ENCODE results near the gene CDT1. TPM values are rescaled to one million over a fixed set of nuclear protein-coding genes. Genes with fewer than 3 reads are reported as not detected.

Gene CDT1
- total and polyA plus RNA-seq, 10 of the 15 experiments (the other 5 are each of a cell fraction or from before 2014, with no cell fraction given) = 0.50 to 87.6 (median 8.8) TPM

- TF ChIP-seq, protein P1, sequence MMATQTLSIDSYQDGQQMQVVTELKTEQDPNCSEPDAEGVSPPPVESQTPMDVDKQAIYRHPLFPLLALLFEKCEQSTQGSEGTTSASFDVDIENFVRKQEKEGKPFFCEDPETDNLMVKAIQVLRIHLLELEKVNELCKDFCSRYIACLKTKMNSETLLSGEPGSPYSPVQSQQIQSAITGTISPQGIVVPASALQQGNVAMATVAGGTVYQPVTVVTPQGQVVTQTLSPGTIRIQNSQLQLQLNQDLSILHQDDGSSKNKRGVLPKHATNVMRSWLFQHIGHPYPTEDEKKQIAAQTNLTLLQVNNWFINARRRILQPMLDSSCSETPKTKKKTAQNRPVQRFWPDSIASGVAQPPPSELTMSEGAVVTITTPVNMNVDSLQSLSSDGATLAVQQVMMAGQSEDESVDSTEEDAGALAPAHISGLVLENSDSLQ (IDR thresholded peaks at IDR 0.05) = no peak
- TF ChIP-seq POLR2AphosphoS5 (IDR thresholded peaks at IDR 0.05; ENCODE audit: low read length) (no peak), CHD1 (IDR thresholded peaks at IDR 0.05; ENCODE audit: low read depth, low read length) (no peak), RUNX3 (IDR thresholded peaks at IDR 0.05; ENCODE audit: low read length) (peak; percentile 72), RAD51 (IDR thresholded peaks at IDR 0.05) (no peak), ASH2L (IDR thresholded peaks at IDR 0.05; ENCODE audit: borderline replicate concordance, low read depth) (no peak), GABPA (IDR thresholded peaks at IDR 0.05; ENCODE audit: low read depth) (no peak), SUZ12 (IDR thresholded peaks at IDR 0.05; ENCODE audit: unreplicated experiment) (no peak), SKIL (IDR thresholded peaks at IDR 0.05; ENCODE audit: low read depth, poor library complexity, severe bottlenecking) (no peak), TCF7 (IDR thresholded peaks at IDR 0.05; ENCODE audit: borderline replicate concordance) (no peak), CHD2 (IDR thresholded peaks at IDR 0.05; ENCODE audit: borderline replicate concordance, low read depth, low read length) (no peak)
- TF ChIP-seq, protein P2, sequence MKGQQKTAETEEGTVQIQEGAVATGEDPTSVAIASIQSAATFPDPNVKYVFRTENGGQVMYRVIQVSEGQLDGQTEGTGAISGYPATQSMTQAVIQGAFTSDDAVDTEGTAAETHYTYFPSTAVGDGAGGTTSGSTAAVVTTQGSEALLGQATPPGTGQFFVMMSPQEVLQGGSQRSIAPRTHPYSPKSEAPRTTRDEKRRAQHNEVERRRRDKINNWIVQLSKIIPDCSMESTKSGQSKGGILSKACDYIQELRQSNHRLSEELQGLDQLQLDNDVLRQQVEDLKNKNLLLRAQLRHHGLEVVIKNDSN (IDR thresholded peaks at IDR 0.05; ENCODE audit: borderline replicate concordance, extremely low read length, insufficient read depth, low read depth, low read length) = no peak
- TF ChIP-seq, protein P3, sequence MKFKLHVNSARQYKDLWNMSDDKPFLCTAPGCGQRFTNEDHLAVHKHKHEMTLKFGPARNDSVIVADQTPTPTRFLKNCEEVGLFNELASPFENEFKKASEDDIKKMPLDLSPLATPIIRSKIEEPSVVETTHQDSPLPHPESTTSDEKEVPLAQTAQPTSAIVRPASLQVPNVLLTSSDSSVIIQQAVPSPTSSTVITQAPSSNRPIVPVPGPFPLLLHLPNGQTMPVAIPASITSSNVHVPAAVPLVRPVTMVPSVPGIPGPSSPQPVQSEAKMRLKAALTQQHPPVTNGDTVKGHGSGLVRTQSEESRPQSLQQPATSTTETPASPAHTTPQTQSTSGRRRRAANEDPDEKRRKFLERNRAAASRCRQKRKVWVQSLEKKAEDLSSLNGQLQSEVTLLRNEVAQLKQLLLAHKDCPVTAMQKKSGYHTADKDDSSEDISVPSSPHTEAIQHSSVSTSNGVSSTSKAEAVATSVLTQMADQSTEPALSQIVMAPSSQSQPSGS (IDR thresholded peaks at IDR 0.05; ENCODE audit: low read length) = no peak
Measured at GRCh38 chr16:88799569-88800276, 3.9 kb upstream of the CDT1 start (continued).
